DND-41 (cell line): ENCODE measurements around the gene PRRC2A.

Experiments used
- ATAC-seq: fragments of 200-7000 bp; cut with Tn5 transposase; 3 replicates; pipeline ENCODE4 v1.9.1; 2021; ENCODE audit warnings: low read depth; ENCODE audit not compliant: insufficient read depth
- DNase-seq: peaks from one replicate; pipeline ENCODE4 v3.0.0-alpha.2; 2020
- H2AFZ ChIP-seq: 2 replicates; pipeline ENCODE4 v1.6.0; 2012; ENCODE audit warnings: low read depth, low read length
- H3K27ac ChIP-seq: 2 replicates; pipeline ENCODE4 v1.5.1; 2012; ENCODE audit warnings: low read length, inconsistent platforms
- H3K27me3 ChIP-seq: fragments of 200-600 bp; sonication (generic); 2 replicates; pipeline ENCODE4 v1.6.0; 2012; ENCODE audit warnings: low read length, mild to moderate bottlenecking, inconsistent platforms; ENCODE audit not compliant: insufficient read depth, poor library complexity
- H3K36me3 ChIP-seq: 2 replicates; pipeline ENCODE4 v1.5.1; 2012; ENCODE audit warnings: low read length, inconsistent platforms; ENCODE audit not compliant: insufficient read depth
- H3K4me1 ChIP-seq: 2 replicates; pipeline ENCODE4 v1.5.1; 2012; ENCODE audit warnings: mild to moderate bottlenecking, low read length; ENCODE audit not compliant: insufficient read depth
- H3K4me2 ChIP-seq: 2 replicates; pipeline ENCODE4 v1.6.0; 2012; ENCODE audit warnings: mild to moderate bottlenecking, moderate library complexity, low read length, inconsistent platforms; ENCODE audit not compliant: insufficient read depth
- H3K4me3 ChIP-seq, 2 experiments: fragments of 200-600 bp in 1 of 2; shearing (Covaris generic) in 1 of 2; 2 replicates each; pipeline ENCODE4 v1.5.1; 2012 to 2016; ENCODE audit warnings: inconsistent platforms in 2 of 2, low read length in 2 of 2, mild to moderate bottlenecking in 2 of 2, low read depth in 1 of 2, moderate library complexity in 1 of 2
- H3K79me2 ChIP-seq: 2 replicates; pipeline ENCODE4 v1.6.0; 2012; ENCODE audit warnings: low read length, inconsistent platforms; ENCODE audit not compliant: insufficient read depth
- H3K9ac ChIP-seq: 2 replicates; pipeline ENCODE4 v1.6.0; 2012; ENCODE audit warnings: low read depth, mild to moderate bottlenecking, inconsistent platforms, low read length, moderate library complexity
- H3K9me3 ChIP-seq: 2 replicates; pipeline ENCODE4 v1.5.1; 2012; ENCODE audit warnings: low read length, moderate library complexity, mild to moderate bottlenecking, inconsistent platforms; ENCODE audit not compliant: insufficient read depth, severe bottlenecking
- H4K20me1 ChIP-seq: 2 replicates; pipeline ENCODE4 v1.6.0; 2012; ENCODE audit warnings: low read length; ENCODE audit not compliant: insufficient read depth
- EZH2 ChIP-seq: IDR thresholded peaks from 3 replicates; pipeline ENCODE4 v1.6.1; 2012; ENCODE audit warnings: borderline replicate concordance, low read depth, mild to moderate bottlenecking, moderate library complexity, low read length, inconsistent platforms; ENCODE audit not compliant: severe bottlenecking
- TF ChIP-seq, protein P1 (sequence below): IDR thresholded peaks from 2 replicates; pipeline ENCODE4 v1.5.1; 2012; ENCODE audit warnings: borderline replicate concordance, low read length, moderate library complexity, mild to moderate bottlenecking; ENCODE audit not compliant: poor library complexity, severe bottlenecking; ENCODE audit errors: extremely low read depth

The PRRC2A gene

DNA sequence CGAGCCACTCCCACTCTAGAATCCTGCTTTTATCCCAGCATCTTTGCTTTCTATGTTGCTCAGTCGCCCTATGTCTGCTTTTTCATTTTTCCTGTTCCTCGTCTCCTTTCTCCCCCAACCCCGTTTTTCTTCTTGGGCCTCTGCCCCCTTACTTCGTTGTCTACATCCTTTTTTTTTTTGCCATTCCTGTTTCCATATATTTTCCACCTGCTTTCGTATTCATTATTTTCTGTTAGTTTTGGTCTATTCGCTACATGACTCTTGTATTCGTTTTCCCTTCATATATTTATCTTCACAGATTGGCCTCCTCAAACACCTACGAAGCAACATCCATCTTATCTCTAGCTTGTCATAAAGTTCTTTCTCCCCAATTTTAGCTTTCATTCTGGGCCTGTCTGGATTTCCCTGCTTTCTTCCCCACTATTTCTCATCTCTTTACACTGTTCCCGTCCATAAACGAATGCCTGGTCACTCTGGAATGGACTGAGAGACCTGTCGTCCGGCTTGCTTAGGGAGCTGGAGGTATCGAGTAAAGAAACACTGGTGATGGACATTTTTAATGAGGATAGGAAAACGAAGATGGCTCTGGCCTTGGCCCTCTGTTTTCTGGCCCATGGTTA lies 915 bp downstream of the PRRC2A start:
- Histone ChIP-seq H3K27ac (peak overlapping the region; percentile 97), H3K36me3 (peaks cover 50% of the 10 kb centered on the region), H3K9me3 (no peaks in the 10 kb centered on the region), H3K4me3 (peak overlapping the region; percentile 63 to 64; a peak in 3 of 4 replicates), H2AFZ (peak overlapping the region; percentile 79), H3K27me3 (no peaks in the 10 kb centered on the region), H3K79me2 (peaks cover 66% of the 10 kb centered on the region), H3K4me2 (peak overlapping the region; percentile 72), H3K4me1 (peaks cover 52% of the 10 kb centered on the region), H4K20me1 (peaks cover 42% of the 10 kb centered on the region), H3K9ac (peak overlapping the region; percentile 90)
- no peak for TF ChIP-seq EZH2
- TF ChIP-seq, protein P1, sequence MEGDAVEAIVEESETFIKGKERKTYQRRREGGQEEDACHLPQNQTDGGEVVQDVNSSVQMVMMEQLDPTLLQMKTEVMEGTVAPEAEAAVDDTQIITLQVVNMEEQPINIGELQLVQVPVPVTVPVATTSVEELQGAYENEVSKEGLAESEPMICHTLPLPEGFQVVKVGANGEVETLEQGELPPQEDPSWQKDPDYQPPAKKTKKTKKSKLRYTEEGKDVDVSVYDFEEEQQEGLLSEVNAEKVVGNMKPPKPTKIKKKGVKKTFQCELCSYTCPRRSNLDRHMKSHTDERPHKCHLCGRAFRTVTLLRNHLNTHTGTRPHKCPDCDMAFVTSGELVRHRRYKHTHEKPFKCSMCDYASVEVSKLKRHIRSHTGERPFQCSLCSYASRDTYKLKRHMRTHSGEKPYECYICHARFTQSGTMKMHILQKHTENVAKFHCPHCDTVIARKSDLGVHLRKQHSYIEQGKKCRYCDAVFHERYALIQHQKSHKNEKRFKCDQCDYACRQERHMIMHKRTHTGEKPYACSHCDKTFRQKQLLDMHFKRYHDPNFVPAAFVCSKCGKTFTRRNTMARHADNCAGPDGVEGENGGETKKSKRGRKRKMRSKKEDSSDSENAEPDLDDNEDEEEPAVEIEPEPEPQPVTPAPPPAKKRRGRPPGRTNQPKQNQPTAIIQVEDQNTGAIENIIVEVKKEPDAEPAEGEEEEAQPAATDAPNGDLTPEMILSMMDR = no peak
- DNase-seq = no peak
- no peak for ATAC-seq

DNA sequence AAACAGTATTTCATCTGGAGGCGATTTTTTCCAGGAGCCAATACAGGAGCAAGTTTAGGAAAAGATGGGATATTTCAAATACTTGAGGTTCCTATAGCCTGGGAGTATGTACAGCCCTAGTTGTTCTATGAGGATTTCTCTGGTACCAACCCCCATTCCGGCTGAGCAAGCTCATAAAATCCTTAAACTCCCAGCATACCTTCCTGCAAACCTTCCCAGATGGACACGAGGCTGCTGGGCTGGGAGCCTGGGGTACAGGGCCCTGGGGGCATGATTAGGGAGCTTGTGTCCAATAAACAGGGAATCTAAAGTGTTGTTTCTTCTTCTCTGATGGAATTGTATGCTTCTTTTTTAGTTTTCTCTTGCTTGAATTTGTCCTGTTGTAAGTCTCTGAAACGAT lies 1.5 kb downstream of the PRRC2A start:
- Histone ChIP-seq H3K4me2 (peak overlapping the region; percentile 72), H2AFZ (no peak overlapping the region), H3K36me3 (peaks cover 55% of the 10 kb centered on the region), H3K4me3 (peak overlapping the region; percentile 63 to 64; a peak in 3 of 4 replicates), H3K27ac (peak overlapping the region; percentile 97), H3K27me3 (no peaks in the 10 kb centered on the region), H3K79me2 (peaks cover 68% of the 10 kb centered on the region), H4K20me1 (peaks cover 47% of the 10 kb centered on the region), H3K4me1 (peaks cover 46% of the 10 kb centered on the region), H3K9me3 (no peaks in the 10 kb centered on the region), H3K9ac (peak overlapping the region; percentile 90)
- no peak for DNase-seq
- TF ChIP-seq, protein P1 = no peak
- TF ChIP-seq EZH2 = no peak
- no peak for ATAC-seq

DNA sequence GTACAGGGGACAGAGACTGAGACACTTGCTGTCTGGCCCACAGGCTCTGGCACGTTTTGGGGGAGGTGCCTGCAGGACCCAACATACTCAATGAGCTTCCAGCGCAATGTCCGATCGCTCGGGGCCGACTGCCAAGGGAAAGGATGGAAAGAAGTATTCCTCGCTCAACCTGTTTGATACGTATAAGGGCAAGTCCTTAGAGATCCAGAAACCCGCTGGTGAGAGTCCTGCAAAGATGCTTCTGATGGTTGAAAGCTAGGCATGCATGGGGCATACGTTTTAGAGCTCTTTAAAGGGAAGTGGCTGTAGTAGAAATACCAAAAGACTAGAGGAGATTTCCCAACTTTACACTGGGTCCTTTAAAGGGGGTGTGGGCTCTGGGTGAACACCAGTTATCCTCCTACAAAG lies 2.2 kb downstream of the PRRC2A start:
- H3K4me3 ChIP-seq = peak overlapping the region in 1 of 2 experiments; percentile 63; a peak in 2 of 4 replicates
- H4K20me1 ChIP-seq = peaks cover 52% of the 10 kb centered on the region
- H3K79me2 ChIP-seq = peaks cover 75% of the 10 kb centered on the region
- H3K4me1 ChIP-seq = peaks cover 47% of the 10 kb centered on the region
- peak overlapping the region; percentile 90; the same call in 1 of the 2 replicates for H3K9ac ChIP-seq
- H3K9me3 ChIP-seq = no peaks in the 10 kb centered on the region
- H3K27me3 ChIP-seq = no peaks in the 10 kb centered on the region
- no peak for DNase-seq
- peak overlapping the region; percentile 72 for H3K4me2 ChIP-seq
- TF ChIP-seq, protein P1 = no peak
- TF ChIP-seq EZH2 = no peak
- H3K27ac ChIP-seq = 0 out of 2 replicates have a peak overlapping the region, but pooled peaks have one; percentile 4
- H3K36me3 ChIP-seq = peaks cover 62% of the 10 kb centered on the region
- H2AFZ ChIP-seq = no peak overlapping the region
- no peak for ATAC-seq
